Stimulated activated CD4-positive, alpha-beta T cell treated with anti-CD3 and anti-CD28 coated beads, Interleukin-2, amount 100 ng/mL, for 48 hours (primary cell): ENCODE data around the gene NRL.
"Not testable (repeated sequence)": the region's sequence is repeated elsewhere in the genome, so short reads cannot be mapped to it uniquely, and the experiment has no call there.

Source experiments
- DNase-seq, 2 donors: peaks; one replicate each; pipeline ENCODE4 v3.0.0-alpha.2; 2020

Gene NRL

GRCh38 chr14:24051789-24052655 is 62.7 kb downstream of the NRL start, which contains the start of gene CARMIL3:
TSS of gene CARMIL3 (plus strand) at chr14:24052009. CDS start at chr14:24052154, 145 bp downstream.
- peak; percentile 45 to 52 for DNase-seq

- DNase-seq, result no peak
Measured at GRCh38 chr14:24051176-24051788, 63.5 kb downstream of the NRL start.

- not testable (repeated sequence) for DNase-seq
Measured at GRCh38 chr14:24050753-24051152, 64.0 kb downstream of the NRL start.

GRCh38 chr14:24049002-24049401 is 65.7 kb downstream of the NRL start:
- DNase-seq, result not testable (repeated sequence)

- no peak for DNase-seq
Measured at GRCh38 chr14:24042746-24043145, 72.0 kb downstream of the NRL start.

GRCh38 chr14:24040692-24041091 is 74.1 kb downstream of the NRL start:
- DNase-seq, result no peak

GRCh38 chr14:24038686-24039085 is 76.1 kb downstream of the NRL start:
- no peak for DNase-seq

GRCh38 chr14:24037658-24038037 is 77.1 kb downstream of the NRL start:
- DNase-seq, result no peak

- not testable (repeated sequence) for DNase-seq
Measured at GRCh38 chr14:24036963-24037657, 77.6 kb downstream of the NRL start.

GRCh38 chr14:24036169-24036962 is 78.4 kb downstream of the NRL start:
- peak; percentile 50 to 52 for DNase-seq

GRCh38 chr14:24035769-24036168 is 79.0 kb downstream of the NRL start:
- DNase-seq, result not testable (repeated sequence)

GRCh38 chr14:24032727-24033418 is 81.9 kb downstream of the NRL start:
- no peak for DNase-seq

GRCh38 chr14:24031331-24031730 is 83.4 kb downstream of the NRL start:
- not testable (repeated sequence) for DNase-seq

- not testable (repeated sequence) for DNase-seq
Measured at GRCh38 chr14:24029687-24030086, 85.1 kb downstream of the NRL start.
